GM13976 (cell line): ENCODE results near the gene H3-3A.

ENCODE experiments used
- DNase-seq: peaks from one replicate; pipeline ENCODE4 v3.0.0; 2012; ENCODE audit warnings: low spot score
- in situ Hi-C: fragments of 300-500 bp; cut with MboI; formaldehyde crosslinking; loops from one replicate; pipeline ENCODE4 v1.12.0; 2022; ENCODE audit warnings: low sequenced_read_pairs, mixed read lengths, inconsistent platforms; ENCODE audit not compliant: unreplicated experiment
- TF ChIP-seq, protein P1 (sequence below): IDR thresholded peaks from 2 replicates; pipeline ENCODE4 v1.5.1; 2012; ENCODE audit warnings: borderline replicate concordance, mild to moderate bottlenecking; ENCODE audit not compliant: insufficient read depth; ENCODE audit errors: extremely low read depth, missing control alignments, control extremely low read depth

The H3-3A gene

DNA sequence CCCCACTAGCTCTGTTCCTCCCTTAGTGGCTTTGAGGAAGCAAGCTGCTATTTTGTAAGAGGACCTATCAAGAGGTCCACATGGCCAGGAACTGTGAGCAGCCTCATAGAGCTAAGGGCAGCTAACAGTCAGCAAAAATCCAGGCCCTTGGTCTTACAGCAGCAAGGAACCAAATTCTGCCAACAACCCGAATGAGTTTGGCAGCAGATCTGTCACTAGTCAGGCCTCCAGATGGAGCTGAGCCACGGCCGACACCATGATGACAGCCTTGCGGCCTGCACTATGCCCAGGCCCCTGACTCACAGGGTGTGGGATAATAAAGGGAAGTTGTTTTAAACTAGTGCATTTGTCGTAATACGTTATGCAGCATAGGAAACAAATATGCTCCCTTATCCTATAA is 28.0 kb upstream of the H3-3A start:
- TF ChIP-seq, protein P1, sequence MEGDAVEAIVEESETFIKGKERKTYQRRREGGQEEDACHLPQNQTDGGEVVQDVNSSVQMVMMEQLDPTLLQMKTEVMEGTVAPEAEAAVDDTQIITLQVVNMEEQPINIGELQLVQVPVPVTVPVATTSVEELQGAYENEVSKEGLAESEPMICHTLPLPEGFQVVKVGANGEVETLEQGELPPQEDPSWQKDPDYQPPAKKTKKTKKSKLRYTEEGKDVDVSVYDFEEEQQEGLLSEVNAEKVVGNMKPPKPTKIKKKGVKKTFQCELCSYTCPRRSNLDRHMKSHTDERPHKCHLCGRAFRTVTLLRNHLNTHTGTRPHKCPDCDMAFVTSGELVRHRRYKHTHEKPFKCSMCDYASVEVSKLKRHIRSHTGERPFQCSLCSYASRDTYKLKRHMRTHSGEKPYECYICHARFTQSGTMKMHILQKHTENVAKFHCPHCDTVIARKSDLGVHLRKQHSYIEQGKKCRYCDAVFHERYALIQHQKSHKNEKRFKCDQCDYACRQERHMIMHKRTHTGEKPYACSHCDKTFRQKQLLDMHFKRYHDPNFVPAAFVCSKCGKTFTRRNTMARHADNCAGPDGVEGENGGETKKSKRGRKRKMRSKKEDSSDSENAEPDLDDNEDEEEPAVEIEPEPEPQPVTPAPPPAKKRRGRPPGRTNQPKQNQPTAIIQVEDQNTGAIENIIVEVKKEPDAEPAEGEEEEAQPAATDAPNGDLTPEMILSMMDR: no peak
- DNase-seq: no peak
- in situ Hi-C loops: no loop called here

DNA sequence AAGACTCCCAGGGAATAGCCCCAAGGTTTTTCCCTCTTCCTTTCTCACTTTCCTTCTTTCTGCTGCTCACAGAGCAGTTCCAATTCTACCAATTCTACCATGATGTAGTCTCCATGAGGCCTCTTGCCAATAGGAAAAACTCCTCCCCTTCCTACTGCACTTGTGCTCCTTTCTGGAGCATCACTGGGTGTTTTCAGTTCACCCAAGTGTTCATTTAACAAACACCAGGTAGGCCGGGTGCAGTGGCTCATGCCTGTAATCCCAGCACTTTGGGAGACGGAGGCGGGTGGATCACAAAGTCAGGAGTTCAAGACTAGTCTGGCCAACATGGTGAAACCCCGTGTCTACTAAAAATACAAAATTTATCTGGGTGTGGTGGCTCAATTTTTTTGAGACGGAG is 26.6 kb upstream of the H3-3A start:
- in situ Hi-C loops: no loop called here
- no peak for DNase-seq
- TF ChIP-seq, protein P1: no peak

DNA sequence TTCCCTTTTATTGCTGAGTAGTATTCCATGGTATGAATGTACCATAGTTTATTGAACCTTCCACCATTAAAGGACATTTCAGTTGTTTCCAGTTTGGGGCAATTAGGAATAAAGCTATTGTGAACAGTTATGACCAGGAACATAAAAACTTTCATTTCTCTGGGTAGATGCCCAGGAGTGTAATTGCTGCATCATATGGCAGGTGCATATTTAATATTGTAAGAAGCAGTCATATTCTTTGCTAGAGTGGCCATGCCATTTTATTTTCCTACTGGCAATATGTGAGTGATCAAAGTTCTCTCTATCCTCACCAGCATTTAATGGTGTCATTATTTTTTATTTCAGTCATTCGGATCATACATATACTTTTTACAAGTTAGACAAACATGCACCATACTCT is 23.9 kb upstream of the H3-3A start:
- no peak for DNase-seq
- TF ChIP-seq, protein P1: no peak
- in situ Hi-C loops: no loop called here

DNA sequence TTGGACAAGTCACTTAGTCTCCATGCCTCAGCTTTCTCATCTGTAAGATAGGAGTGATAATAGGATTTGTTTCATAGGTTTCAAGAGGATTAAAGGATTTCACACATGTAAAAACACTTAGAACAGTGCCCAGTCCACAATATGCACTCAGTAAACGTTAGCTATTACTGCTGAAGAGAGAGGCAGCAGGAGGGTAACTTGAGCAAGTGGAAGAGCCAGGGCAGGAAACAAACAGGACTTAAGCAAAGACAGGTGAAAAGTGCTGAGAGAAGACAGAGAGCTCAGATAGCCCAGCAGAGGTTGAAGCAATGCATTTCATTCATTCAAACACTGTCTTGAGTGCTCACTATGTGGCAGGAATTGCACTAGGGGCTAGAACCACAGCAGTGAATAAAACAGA is 21.1 kb upstream of the H3-3A start:
- TF ChIP-seq, protein P1: no peak
- DNase-seq: no peak
- in situ Hi-C loops: no loop called here

DNA sequence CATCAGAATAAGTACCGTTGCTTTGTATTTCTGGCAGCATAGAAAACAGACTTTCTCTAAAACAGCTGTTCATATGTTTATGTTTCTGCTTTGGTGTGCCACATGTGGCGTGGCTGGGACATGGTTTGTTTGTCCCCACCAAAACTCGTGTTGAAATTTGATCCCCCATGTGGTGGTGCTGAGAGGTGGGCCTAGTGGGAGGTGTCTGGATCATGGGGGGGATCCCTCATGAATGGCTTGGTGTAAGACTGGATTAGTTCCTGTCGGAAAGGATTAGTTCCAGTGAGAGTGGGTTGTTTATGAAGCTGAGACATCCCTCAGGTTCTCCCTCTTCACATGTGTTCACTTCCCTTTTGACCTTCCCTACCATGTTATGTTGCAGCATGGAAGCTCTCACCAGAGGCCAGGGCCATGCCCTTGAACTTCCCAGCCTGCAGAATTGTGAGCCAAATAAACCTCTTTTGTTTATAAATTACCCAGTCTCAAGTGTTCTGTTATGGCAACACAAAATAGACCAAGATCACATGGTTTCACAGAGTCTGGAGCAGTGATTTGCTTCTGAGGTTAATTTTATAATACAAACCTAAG is 17.9 kb upstream of the H3-3A start:
- in situ Hi-C loops: no loop called here
- TF ChIP-seq, protein P1: no peak

DNA sequence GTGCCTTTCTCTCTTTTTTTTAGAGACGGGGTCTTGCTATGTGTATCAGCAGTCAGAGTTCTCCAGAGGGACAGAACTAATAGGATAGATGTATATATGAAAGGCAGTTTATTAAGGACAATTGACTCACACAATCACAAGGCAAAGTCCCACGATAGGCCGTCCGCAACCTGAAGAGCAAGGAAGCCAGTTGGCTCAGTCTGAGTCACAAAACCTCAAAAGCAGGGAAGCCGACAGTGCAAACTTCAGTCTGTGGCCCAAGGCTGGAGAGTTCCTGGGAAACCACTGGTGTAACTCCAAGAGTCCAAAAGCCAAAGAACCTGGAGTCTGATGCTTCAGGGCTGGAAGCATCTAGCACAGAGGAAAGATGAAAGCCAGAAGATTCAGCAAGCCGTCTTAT is 16.3 kb upstream of the H3-3A start:
- in situ Hi-C loops: no loop called here
- DNase-seq: no peak
- TF ChIP-seq, protein P1: no peak

More for the DNA sequence above, 17.9 kb upstream of the H3-3A start:
- DNase-seq: no peak
